ENCODE results near the gene ZNF683. TPM values are rescaled to one million over a fixed set of nuclear protein-coding genes. Genes with fewer than 3 reads are reported as not detected.

Gene ZNF683
- total RNA-seq, 4 donors from 2014 or later = not detected

- intact Hi-C loops (cut with DNase I; ENCODE audit: low total_unique reads) = no loop called here
- DNase-seq = no peak
- TF ChIP-seq CTCF (IDR thresholded peaks at IDR 0.05) (no peak), POLR2A (IDR thresholded peaks at IDR 0.05) (no peak)
- H3K27ac ChIP-seq = no peak overlapping the region
- H3K9me3 ChIP-seq = no peaks in the 10 kb centered on the region
- H3K36me3 ChIP-seq = no peaks in the 10 kb centered on the region
- H3K4me3 ChIP-seq = no peak overlapping the region
- no peaks in the 10 kb centered on the region for H3K27me3 ChIP-seq
- no peaks in the 10 kb centered on the region for H3K4me1 ChIP-seq
Measured at GRCh38 chr1:26349188-26349876, 23.2 kb downstream of the ZNF683 start.

- Histone ChIP-seq H3K4me1 (no peaks in the 10 kb centered on the region), H3K9me3 (no peaks in the 10 kb centered on the region), H3K36me3 (no peaks in the 10 kb centered on the region), H3K27me3 (no peaks in the 10 kb centered on the region), H3K27ac (no peak overlapping the region), H3K4me3 (no peak overlapping the region)
- DNase-seq = no peak
- TF ChIP-seq CTCF (IDR thresholded peaks at IDR 0.05) = no peak
- no peak for TF ChIP-seq POLR2A (IDR thresholded peaks at IDR 0.05)
- intact Hi-C loops (cut with DNase I; ENCODE audit: low total_unique reads) = no loop called here
Measured at GRCh38 chr1:26346274-26347033, 26.1 kb downstream of the ZNF683 start.

- Histone ChIP-seq H3K27me3 (no peaks in the 10 kb centered on the region), H3K4me1 (no peaks in the 10 kb centered on the region), H3K9me3 (no peaks in the 10 kb centered on the region), H3K27ac (no peak overlapping the region), H3K4me3 (no peak overlapping the region), H3K36me3 (no peaks in the 10 kb centered on the region)
- DNase-seq = no peak
- intact Hi-C loops (cut with DNase I; ENCODE audit: low total_unique reads) = no loop called here
- TF ChIP-seq POLR2A (IDR thresholded peaks at IDR 0.05) (no peak), CTCF (IDR thresholded peaks at IDR 0.05) (no peak)
Measured at GRCh38 chr1:26345718-26346117, 26.8 kb downstream of the ZNF683 start.

- TF ChIP-seq CTCF (IDR thresholded peaks at IDR 0.05) (no peak), POLR2A (IDR thresholded peaks at IDR 0.05) (no peak)
- no peak for DNase-seq
- Histone ChIP-seq H3K27me3 (no peaks in the 10 kb centered on the region), H3K36me3 (no peaks in the 10 kb centered on the region), H3K4me3 (no peak overlapping the region), H3K27ac (no peak overlapping the region), H3K9me3 (no peaks in the 10 kb centered on the region), H3K4me1 (no peaks in the 10 kb centered on the region)
- intact Hi-C loops (cut with DNase I; ENCODE audit: low total_unique reads) = no loop called here
Measured at GRCh38 chr1:26344147-26344920, 28.2 kb downstream of the ZNF683 start.
